GM15510 (cell line): Measurements from ENCODE around the gene SMAD6.

Source experiments
- POLR2A ChIP-seq: IDR thresholded peaks from 3 replicates; pipeline ENCODE4 v1.6.1; 2011; ENCODE audit warnings: borderline replicate concordance; ENCODE audit not compliant: insufficient read length; ENCODE audit errors: extremely low read depth

Gene SMAD6

DNA sequence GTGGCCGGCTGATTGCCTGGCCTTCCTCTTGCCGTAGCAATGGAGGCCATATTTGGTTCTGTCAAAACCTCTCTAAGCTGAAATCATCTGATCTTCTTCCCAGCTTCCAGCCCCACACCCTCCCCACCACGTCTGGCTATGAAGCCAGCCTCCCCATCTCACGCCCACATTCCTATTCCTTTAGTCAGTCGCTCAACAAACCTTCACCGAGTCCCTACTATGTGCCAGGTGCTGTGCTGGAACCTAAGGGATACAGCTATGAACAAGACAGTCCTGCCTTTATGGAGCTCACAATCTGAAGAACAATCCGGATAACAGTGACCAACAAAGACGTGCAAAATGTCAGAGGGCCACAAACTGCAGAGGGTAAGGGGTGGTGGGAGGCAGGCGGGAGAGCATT lies 31.9 kb upstream of the SMAD6 start:
- no peak for TF ChIP-seq POLR2A

DNA sequence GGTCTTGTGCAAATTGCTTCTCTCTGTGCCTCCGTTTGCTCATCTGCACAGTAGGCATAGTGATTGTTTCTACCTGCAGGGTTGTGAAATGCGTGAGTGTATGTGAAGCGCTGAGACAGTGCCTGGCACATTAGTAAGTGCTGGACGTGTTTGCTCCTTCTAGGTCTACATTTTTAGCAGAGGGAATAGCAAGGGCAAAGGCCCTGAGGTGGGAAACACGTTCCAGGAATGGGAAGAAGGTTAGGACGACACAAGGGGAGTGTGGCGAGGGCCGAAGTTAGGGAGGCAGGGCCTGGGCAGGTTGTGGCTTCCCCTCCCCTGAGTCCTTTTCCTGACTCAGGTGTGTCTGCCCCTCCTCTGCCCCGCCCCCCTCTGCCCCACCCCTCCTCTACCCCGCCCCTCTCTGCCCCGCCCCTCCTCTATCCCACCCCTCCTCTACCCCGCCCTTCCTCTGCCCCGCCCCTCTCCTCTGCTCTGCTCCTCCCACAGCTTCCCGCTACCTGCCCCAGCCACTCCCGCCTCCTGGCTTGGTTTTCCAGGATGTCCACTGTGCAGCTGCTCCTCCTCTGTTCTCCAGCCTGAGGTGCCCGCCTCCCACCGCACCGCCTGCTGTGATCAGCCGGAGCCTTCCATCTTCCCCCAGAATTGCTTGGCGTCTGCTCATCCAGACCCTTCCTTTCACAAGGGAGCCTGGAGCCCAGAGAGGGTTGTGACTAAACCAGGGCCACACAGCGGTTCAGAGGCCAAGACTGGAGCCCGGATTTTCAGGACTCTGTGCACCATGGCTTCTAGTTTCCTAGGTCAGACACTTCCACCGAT lies 31.1 kb upstream of the SMAD6 start:
- no peak for TF ChIP-seq POLR2A

DNA sequence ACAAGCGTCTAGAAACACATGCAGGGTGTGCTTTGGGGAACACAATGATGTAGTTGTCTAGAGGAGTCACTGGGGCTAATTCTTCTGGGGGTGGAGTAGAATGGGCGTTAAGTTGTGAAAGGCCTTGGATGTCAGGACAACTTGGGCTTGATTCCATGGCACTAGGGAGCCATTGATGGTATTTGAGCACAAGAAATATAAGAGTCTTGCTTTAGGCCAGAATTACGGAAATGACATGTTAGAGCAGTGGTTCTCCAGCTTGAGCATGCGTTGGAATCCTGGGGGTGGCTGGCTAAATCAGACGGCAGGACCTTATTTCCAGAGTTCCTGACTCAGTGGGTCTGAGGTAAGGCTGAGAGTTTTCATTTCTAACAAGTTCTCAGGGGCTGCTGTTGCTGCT lies 29.2 kb upstream of the SMAD6 start:
- TF ChIP-seq POLR2A, result no peak

DNA sequence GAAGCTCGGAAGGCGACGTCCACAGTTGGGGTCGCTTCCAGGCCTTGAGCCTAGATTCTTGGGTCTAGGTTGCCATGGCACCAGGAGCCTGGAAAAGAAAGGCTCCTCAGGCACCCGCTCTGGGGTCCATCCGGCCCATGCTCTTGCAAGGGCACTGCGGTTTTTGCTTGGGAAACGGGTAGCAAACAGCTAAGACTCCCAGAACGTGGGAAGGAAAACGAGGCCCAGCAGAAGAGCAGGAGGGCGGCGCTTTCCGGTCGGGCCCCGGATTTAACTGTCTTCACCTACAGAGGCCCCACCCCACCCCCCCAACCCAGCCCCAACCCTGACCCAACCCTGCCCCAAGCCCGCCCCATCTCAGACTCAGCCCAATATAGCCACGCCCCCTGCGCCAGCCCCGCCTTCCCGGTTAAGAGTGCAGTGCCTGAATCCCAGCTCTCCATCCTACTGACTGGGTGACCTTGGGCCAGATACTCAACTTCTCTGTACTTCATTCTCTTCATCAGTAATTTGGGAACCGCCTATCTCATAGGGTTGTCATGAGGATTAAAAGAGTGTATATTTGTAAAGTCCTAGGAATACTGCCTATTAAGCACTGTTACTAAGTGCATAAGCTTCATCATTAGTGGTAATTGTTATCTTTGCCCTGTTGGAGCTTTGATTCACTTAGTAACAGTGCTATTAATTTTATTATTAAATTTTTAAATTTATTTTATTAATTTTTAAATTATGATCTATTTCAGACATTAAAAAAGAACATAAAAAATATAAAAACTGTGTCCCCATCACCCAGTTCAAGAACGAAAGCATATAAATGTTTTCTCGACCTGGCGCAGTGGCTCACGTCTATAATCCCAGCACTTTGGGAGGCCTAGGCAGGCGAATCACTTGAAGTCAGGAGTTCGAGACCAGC lies 28.4 kb upstream of the SMAD6 start:
- no peak for TF ChIP-seq POLR2A

DNA sequence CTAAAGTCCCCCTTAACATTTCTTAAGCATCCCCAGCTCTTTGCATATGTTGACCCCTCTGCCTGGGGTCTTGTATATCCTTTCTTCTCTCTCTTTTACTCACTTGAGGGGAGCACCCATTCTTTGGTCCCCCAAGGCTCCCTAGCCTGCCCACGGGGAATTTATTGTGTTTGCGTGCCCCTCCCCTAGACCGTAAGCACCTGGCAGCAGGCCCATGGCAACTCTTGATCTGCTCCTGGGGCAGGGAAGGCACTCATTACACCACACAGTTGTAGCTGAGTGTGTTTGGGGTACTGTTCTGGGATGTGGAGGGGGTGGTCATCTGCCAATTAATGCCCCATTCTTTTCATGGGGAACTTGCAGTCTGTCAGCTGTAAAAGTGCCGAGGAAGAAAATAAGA lies 27.3 kb upstream of the SMAD6 start:
- no peak for TF ChIP-seq POLR2A

DNA sequence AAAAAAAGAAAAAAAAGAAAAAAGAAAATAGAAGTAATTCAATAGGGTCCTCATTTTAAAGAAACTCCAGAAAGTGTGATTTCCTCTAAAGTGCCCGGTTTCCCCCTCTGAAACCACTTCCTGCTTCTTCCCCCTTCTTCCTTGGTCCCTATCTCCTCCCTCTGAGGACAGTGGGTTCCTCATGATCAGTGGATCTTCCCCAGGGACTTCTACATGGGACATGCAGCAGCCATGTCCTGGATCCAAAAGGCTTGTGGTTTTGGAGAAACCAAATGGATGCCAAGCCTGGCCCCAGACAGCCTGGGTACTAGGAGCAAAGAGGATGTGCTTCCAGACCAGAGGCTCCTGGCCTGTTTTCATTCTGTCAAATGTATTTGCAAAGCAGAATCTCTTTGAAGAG lies 26.6 kb upstream of the SMAD6 start:
- TF ChIP-seq POLR2A, result no peak

DNA sequence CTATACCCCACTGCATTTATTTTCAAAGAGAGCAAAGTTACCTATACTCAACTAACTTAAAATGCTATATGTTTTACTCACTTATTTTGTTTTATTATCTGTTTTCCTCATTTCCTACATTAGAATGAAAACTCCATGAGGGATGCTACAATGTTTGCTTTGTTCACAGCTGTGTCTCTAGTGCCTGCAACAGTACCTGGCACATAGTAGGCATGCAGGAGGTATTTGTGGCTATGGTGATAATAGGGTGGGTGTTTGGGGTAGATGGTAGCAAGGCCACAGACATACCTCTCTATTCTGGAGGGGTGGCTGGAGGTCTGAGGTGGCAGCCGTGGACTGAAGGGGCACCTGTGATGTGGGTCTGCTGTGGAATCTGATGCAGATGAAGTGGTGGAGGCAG lies 24.7 kb upstream of the SMAD6 start:
- TF ChIP-seq POLR2A, result no peak

DNA sequence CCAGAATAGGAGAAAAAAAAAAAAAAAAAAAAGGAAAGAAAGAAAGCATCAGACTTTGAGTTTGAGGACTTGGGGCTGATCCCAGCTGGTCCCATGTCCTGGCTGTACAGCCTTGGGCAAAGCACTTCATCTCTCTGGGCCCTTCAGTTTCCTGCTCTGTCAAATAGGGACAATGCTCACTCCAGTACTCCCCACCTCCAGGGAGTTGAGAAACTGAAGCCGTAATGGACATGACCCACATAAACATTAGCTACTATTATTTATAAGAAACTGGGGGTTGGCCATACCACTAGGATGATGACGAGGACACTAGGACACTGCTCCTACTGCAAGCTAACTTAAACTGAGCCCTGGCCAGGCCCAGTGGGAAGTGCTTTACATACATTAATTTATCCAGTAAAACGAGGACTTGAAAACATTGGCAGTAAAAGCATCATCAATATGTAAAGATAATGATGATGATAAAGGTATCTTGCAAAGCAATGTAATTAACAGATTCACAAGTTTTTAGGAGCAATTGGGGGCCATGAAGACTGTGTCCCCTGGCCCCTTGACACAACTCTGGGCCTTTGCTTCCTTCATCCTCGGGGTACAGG lies 22.9 kb upstream of the SMAD6 start:
- no peak for TF ChIP-seq POLR2A

DNA sequence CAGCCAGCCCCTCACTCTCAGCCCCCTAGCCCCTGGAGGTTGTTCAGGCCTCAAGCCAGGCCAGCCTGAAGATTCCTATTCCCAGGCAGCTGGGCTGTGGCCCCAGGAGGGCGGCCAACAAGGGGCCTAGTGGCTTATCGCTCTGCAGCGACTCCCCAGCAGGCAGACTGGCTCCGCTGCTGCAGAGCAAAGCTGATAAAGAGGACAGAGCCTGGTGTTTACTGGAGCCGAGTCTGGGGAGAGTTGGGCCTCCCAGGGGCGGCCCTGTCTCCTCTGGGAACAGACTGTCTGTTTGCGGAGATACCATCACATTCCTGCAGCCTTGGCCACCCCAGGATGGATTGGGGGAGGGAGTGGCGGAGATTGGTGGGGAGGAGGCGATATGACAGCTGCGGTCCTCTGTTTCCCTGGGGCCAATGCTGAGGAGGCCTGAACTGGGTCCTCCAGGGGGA lies 22.4 kb upstream of the SMAD6 start:
- TF ChIP-seq POLR2A, result no peak

DNA sequence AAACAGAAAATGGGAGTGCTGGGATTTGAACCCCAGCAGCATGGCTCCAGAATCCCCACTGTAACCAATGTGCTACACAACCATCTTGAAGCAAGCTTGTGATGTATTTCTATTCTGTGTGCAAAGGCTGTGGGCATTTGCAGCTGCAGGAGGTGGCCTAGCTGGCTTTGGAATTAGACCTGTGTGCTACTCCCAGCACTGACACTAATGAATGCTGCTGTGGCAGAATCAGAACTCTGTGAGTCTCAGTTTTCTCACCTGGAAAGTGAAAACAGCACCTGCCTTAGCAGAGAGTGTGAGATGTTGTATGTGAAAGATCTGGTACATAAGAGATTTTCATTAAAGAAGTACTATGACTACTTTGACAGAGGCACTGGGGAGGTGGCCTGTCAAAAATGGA lies 21.5 kb upstream of the SMAD6 start:
- no peak for TF ChIP-seq POLR2A

DNA sequence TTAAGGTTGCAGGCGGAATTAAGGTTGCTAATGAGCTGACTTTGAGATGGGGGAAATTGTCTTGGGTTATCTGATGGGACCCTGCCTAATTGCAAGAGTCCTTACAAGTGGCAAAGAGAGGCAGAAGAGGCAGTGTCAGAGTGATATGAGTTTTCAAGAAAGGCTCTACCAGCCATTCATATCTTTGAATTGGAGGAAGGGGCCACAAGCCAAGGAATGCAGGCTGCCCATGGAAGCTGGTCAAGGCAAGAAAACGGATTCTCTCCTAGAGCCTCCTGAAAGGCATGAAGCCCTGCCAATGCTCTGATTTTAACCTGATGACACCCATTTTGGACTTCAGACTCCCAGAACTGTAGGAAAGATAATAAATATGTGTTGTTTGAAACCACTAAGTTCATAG lies 20.6 kb upstream of the SMAD6 start:
- TF ChIP-seq POLR2A, result no peak

DNA sequence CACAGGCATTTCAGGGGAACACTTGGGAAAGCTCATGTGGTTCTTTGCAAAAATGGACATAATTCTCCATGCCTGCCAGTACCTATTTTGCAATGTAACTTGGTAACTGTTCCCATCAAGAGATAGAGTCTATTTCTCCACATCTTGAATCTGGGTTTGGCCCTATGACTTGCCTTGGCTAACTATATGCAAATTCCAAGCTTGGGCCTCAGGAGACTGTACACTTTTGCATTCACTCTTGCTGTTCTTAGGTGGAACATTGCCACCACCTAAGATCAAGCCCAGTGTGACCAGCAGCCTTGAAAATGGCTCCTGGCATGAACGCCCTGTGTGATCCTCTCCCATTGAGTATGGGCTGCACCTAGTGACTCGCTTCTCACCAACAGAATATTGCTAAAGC lies 19.8 kb upstream of the SMAD6 start:
- TF ChIP-seq POLR2A, result no peak

DNA sequence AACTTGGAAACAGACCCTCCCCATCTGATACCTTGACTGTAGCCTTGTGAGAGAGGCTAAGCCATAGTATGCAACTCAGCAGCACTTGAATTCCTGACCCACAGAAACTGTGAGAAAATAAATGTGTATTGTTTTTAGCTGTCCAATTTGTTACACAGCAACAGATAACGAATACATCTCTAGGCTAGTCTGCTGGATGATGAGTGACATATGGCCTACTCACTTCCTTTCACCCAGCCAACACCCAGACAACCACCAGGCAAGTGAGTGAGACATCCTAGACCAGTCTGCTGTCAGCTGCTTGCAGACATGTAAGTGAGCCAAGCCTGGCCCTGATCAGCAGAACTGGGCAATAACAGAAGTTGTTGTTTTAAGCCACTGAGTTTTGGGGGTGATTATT lies 19.2 kb upstream of the SMAD6 start:
- TF ChIP-seq POLR2A, result no peak

DNA sequence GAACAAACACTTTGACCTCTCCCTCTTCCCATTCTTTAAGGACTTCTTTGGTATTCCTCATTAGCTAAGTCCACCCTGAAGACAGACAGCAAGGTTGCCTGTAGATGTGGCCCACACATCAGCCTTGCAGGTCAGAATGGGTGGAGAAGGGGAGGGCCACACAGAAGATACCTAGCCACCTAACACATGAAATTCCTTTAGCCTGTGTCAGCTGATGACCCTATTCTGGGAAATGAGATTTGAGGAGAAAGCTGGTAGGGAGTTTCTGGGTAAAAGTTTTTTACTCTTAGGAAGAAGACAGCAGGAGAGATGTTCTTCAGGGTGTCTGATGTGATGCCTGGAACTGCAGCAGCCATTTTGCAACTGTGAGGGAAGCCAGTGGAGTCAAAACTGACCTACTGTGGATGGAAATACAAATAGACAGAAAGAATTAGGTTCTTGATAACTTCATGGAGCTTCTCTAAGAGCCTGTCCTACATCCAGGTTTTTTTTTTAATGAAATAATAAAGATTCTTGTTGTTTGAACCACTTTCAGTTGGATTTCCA lies 17.8 kb upstream of the SMAD6 start:
- no peak for TF ChIP-seq POLR2A

DNA sequence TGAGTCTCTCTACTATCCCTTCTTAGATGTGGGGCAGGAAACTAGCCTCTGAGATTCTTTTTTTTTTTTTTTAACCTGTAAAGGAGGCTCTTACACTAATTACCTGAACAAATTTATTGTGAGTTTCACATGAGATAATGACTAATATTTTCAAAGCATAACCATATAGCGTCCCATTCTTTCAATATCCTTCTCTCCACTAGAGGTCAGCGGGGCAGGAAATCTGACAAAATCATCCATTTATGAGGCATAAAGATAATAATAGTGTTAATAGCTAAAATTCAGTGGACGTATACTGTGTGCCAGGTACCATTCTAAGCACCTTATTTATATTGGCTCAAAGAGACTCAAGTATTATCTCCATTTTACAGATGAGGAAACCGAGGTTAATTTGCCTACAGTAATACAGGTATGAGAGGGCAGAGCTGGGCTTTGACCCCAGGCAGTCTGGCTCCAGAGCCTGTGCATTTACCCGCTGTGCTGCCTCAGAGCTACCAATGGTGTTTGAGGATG lies 16.3 kb upstream of the SMAD6 start:
- TF ChIP-seq POLR2A, result no peak
